Medulla oblongata (tissue), 1 donor: Measurements from ENCODE around the gene ALOX5AP.
"Not testable (repeated sequence)": the region's sequence is repeated elsewhere in the genome, so short reads cannot be mapped to it uniquely, and the experiment has no call there.

Experiments used
- DNase-seq: peaks from one replicate; pipeline ENCODE4 v3.0.0-alpha.2; 2015; ENCODE audit errors: extremely low spot score

Gene ALOX5AP

GRCh38 chr13:30737511-30738337, 2.4 kb downstream of the ALOX5AP start:
- DNase-seq = no peak

GRCh38 chr13:30738526-30739236, 3.3 kb downstream of the ALOX5AP start:
- no peak for DNase-seq

GRCh38 chr13:30739237-30739528, 3.8 kb downstream of the ALOX5AP start:
- DNase-seq = no peak

- no peak for DNase-seq
Observed at GRCh38 chr13:30739761-30740642, 4.7 kb downstream of the ALOX5AP start.

GRCh38 chr13:30742901-30743300, 7.6 kb downstream of the ALOX5AP start:
- no peak for DNase-seq

GRCh38 chr13:30743319-30744055, 8.1 kb downstream of the ALOX5AP start:
- no peak for DNase-seq

- DNase-seq = no peak
Observed at GRCh38 chr13:30744056-30744680, 8.8 kb downstream of the ALOX5AP start.

- no peak for DNase-seq
Observed at GRCh38 chr13:30744681-30745077, 9.3 kb downstream of the ALOX5AP start.

GRCh38 chr13:30745906-30746686, 10.8 kb downstream of the ALOX5AP start:
- DNase-seq = peak; percentile 13

GRCh38 chr13:30746791-30747190, 11.4 kb downstream of the ALOX5AP start:
- no peak for DNase-seq

- not testable (repeated sequence) for DNase-seq
Observed at GRCh38 chr13:30747845-30748244, 12.5 kb downstream of the ALOX5AP start.

- no peak for DNase-seq
Observed at GRCh38 chr13:30748717-30749116, 13.4 kb downstream of the ALOX5AP start.

- no peak for DNase-seq
Observed at GRCh38 chr13:30750036-30750435, 14.7 kb downstream of the ALOX5AP start.

- DNase-seq = no peak
Observed at GRCh38 chr13:30751183-30751933, 16.0 kb downstream of the ALOX5AP start.

- no peak for DNase-seq
Observed at GRCh38 chr13:30752201-30752797, 17.0 kb downstream of the ALOX5AP start.

- no peak for DNase-seq
Observed at GRCh38 chr13:30753030-30753616, 17.8 kb downstream of the ALOX5AP start.

- no peak for DNase-seq
Observed at GRCh38 chr13:30755678-30756077, 20.3 kb downstream of the ALOX5AP start.

GRCh38 chr13:30757026-30757742, 21.8 kb downstream of the ALOX5AP start:
- no peak for DNase-seq
